Progenitor cell of endocrine pancreas (in vitro differentiated cells): ENCODE data around the gene CTNNA1. TPM values are rescaled to one million over a fixed set of nuclear protein-coding genes. Genes with fewer than 3 reads are reported as not detected.

Source experiments
- DNase-seq: peaks from one replicate; pipeline ENCODE4 v3.0.0; 2021; ENCODE audit warnings: low spot score; ENCODE audit not compliant: unreplicated experiment
- H3K27ac Mint-ChIP-seq: 2 replicates; pipeline ENCODE4 v1.8.0; 2021; ENCODE audit warnings: mild to moderate bottlenecking, moderate library complexity, mixed read lengths
- H3K27me3 Mint-ChIP-seq: 2 replicates; pipeline ENCODE4 v1.8.0; 2021; ENCODE audit warnings: mixed read lengths
- H3K36me3 Mint-ChIP-seq: 2 replicates; pipeline ENCODE4 v1.8.0; 2022; ENCODE audit warnings: mixed read lengths; ENCODE audit not compliant: insufficient read depth
- H3K4me1 Mint-ChIP-seq: 2 replicates; pipeline ENCODE4 v1.8.0; 2021; ENCODE audit warnings: low read depth, mixed read lengths
- H3K4me3 Mint-ChIP-seq: 2 replicates; pipeline ENCODE4 v1.8.0; 2021; ENCODE audit warnings: low read depth, mild to moderate bottlenecking, moderate library complexity, mixed read lengths
- H3K9me3 Mint-ChIP-seq: 2 replicates; pipeline ENCODE4 v1.8.0; 2021; ENCODE audit warnings: low read depth, mixed read lengths
- CTCF ChIP-seq: fragments of 200-600 bp; sonication (generic); IDR thresholded peaks from one replicate; pipeline ENCODE4 v1.5.0; 2021; ENCODE audit warnings: antibody characterized with exemption, mild to moderate bottlenecking; ENCODE audit not compliant: unreplicated experiment
- total RNA-seq: library from RNA; stranded (reverse); gene quantifications from 2 replicates; pipeline ENCODE4 v1.2.1, GENCODE V29; 2021

Gene CTNNA1
- total RNA-seq, 1 donor from 2014 or later: 394 TPM

- Mint-ChIP-seq H3K4me3 (no peak overlapping the region), H3K4me1 (peaks cover 23% of the 10 kb centered on the region), H3K36me3 (peaks cover 2% of the 10 kb centered on the region), H3K9me3 (no peaks in the 10 kb centered on the region), H3K27ac (no peak overlapping the region), H3K27me3 (peaks cover 2% of the 10 kb centered on the region)
- TF ChIP-seq CTCF: no peak
- DNase-seq: no peak
Measured at GRCh38 chr5:138969323-138970002, 216.2 kb downstream of the CTNNA1 start.

GRCh38 chr5:138972230-138972629 lies 219.0 kb downstream of the CTNNA1 start:
- DNase-seq: no peak
- no peak overlapping the region for H3K27ac Mint-ChIP-seq
- H3K36me3 Mint-ChIP-seq: peaks cover 2% of the 10 kb centered on the region
- TF ChIP-seq CTCF: no peak
- H3K27me3 Mint-ChIP-seq: peaks cover 2% of the 10 kb centered on the region
- peaks cover 12% of the 10 kb centered on the region for H3K4me1 Mint-ChIP-seq
- no peaks in the 10 kb centered on the region for H3K9me3 Mint-ChIP-seq
- no peak overlapping the region for H3K4me3 Mint-ChIP-seq

- no peak for DNase-seq
- no peak overlapping the region for H3K4me3 Mint-ChIP-seq
- peaks cover 2% of the 10 kb centered on the region for H3K36me3 Mint-ChIP-seq
- H3K4me1 Mint-ChIP-seq: peaks cover 8% of the 10 kb centered on the region
- H3K27me3 Mint-ChIP-seq: peaks cover 2% of the 10 kb centered on the region
- no peak overlapping the region for H3K27ac Mint-ChIP-seq
- H3K9me3 Mint-ChIP-seq: no peaks in the 10 kb centered on the region
- TF ChIP-seq CTCF: peak; percentile 10
Measured at GRCh38 chr5:138972836-138973235, 219.6 kb downstream of the CTNNA1 start.

- Mint-ChIP-seq H3K4me3 (no peak overlapping the region), H3K27ac (no peak overlapping the region), H3K36me3 (peaks cover 2% of the 10 kb centered on the region), H3K27me3 (no peaks in the 10 kb centered on the region), H3K9me3 (no peaks in the 10 kb centered on the region), H3K4me1 (peaks cover 2% of the 10 kb centered on the region)
- no peak for DNase-seq
- no peak for TF ChIP-seq CTCF
Measured at GRCh38 chr5:138974227-138975063, 221.2 kb downstream of the CTNNA1 start.

- no peak for DNase-seq
- no peaks in the 10 kb centered on the region for H3K9me3 Mint-ChIP-seq
- peaks cover 2% of the 10 kb centered on the region for H3K4me1 Mint-ChIP-seq
- no peak for TF ChIP-seq CTCF
- H3K27ac Mint-ChIP-seq: peak overlapping the region; percentile 9
- H3K36me3 Mint-ChIP-seq: peaks cover 2% of the 10 kb centered on the region
- H3K27me3 Mint-ChIP-seq: no peaks in the 10 kb centered on the region
- no peak overlapping the region for H3K4me3 Mint-ChIP-seq
Measured at GRCh38 chr5:138975098-138975847, 222.0 kb downstream of the CTNNA1 start.
